Neural cell (in vitro differentiated cells): ENCODE measurements around the gene FRS3.

Source experiments
- CTCF ChIP-seq: fragments of 450-650 bp; IDR thresholded peaks from 2 replicates; pipeline ENCODE4 v1.5.1; 2014; ENCODE audit warnings: antibody characterized with exemption, mild to moderate bottlenecking, moderate library complexity; ENCODE audit not compliant: poor library complexity, severe bottlenecking
- EP300 ChIP-seq: fragments of 450-650 bp; conservative IDR thresholded peaks from 2 replicates; pipeline ENCODE4 v1.6.1; 2014; ENCODE audit warnings: antibody characterized with exemption, mild to moderate bottlenecking, moderate library complexity; ENCODE audit not compliant: poor library complexity, severe bottlenecking
- EZH2 ChIP-seq: fragments of 200-600, 300-800 bp; shearing (Covaris generic), sonication (generic); IDR thresholded peaks from 2 replicates; pipeline ENCODE4 v1.6.1; 2014; ENCODE audit warnings: antibody characterized with exemption, low read length, borderline replicate concordance, mild to moderate bottlenecking; ENCODE audit not compliant: insufficient read depth, poor library complexity, severe bottlenecking
- POLR2AphosphoS5 ChIP-seq: IDR thresholded peaks from 2 replicates; pipeline ENCODE4 v1.6.1; 2012
- RAD21 ChIP-seq: fragments of 450-650 bp; conservative IDR thresholded peaks from 2 replicates; pipeline ENCODE4 v1.6.1; 2014; ENCODE audit warnings: antibody characterized with exemption, mild to moderate bottlenecking, moderate library complexity
- REST ChIP-seq: IDR thresholded peaks from 2 replicates; pipeline ENCODE4 v1.6.1; 2012; ENCODE audit warnings: borderline replicate concordance
- TAF1 ChIP-seq: IDR thresholded peaks from 2 replicates; pipeline ENCODE4 v1.6.1; 2012; ENCODE audit warnings: low read depth

- TF ChIP-seq CTCF (peak; percentile 16), EP300 (no peak), POLR2AphosphoS5 (peak; percentile 34), EZH2 (no peak), TAF1 (peak; percentile 29), REST (no peak), RAD21 (no peak)
These were observed 45.7 kb downstream of the FRS3 start for GRCh38 chr6:41733707-41734665.
